Inflammatory macrophage treated with lipopolysaccharide for 4 hours (primary cell): ENCODE results near the gene BPNT1.
"Not testable (repeated sequence)": the region's sequence is repeated elsewhere in the genome, so short reads cannot be mapped to it uniquely, and the experiment has no call there.

ENCODE experiments used
- DNase-seq: peaks from one replicate; pipeline ENCODE4 v3.0.0-alpha.2; 2020

BPNT1 gene, protein sequence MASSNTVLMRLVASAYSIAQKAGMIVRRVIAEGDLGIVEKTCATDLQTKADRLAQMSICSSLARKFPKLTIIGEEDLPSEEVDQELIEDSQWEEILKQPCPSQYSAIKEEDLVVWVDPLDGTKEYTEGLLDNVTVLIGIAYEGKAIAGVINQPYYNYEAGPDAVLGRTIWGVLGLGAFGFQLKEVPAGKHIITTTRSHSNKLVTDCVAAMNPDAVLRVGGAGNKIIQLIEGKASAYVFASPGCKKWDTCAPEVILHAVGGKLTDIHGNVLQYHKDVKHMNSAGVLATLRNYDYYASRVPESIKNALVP

DNA sequence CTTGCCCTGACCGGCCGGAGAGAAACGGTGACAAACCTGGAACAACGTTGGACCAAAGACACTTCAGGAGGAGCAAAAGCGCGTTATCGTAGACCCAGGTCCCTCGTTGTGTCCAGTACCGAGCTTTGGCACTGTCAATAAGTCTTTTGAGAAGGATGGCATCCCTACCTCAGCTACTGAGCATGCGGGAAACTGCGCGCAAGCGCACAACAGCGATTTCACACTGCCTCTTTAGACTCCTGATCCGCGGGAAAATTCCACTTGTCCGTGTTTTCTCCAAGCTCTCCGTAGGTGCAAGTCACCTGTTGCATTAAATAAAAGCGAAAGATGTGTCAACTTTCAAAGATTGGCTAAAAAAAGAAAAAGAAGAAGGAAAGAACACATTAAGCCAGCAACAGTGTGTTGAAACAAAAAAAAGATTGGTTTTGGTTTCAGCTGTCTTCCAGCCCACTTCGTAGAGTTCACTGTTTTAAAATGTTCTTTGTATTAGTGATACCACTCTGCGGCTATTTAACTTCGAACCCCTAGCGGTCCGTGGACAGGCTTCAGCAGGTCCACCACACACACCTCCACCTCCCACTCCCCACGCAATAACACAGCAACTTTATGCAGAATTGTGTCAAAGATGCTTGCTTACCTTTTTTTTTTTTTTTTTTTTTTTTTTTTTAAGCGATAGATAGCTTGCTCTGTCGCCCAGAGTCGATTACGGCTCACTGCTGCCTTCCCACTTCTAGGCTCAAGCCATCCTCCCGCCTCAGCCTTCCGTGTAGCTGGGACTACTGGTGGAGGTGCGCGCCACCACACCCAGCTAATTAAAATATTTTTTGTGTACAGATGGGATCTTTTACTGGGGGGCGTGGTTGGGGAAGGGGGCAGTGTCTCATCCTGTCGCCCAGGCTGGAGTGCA is at the start of gene BPNT1:
BPNT1 (minus strand) TSS at position 139 of the 907 bp plus-strand sequence. CDS start 9,942 bp downstream, outside the sequence.
- peak; percentile 95 for DNase-seq

DNA sequence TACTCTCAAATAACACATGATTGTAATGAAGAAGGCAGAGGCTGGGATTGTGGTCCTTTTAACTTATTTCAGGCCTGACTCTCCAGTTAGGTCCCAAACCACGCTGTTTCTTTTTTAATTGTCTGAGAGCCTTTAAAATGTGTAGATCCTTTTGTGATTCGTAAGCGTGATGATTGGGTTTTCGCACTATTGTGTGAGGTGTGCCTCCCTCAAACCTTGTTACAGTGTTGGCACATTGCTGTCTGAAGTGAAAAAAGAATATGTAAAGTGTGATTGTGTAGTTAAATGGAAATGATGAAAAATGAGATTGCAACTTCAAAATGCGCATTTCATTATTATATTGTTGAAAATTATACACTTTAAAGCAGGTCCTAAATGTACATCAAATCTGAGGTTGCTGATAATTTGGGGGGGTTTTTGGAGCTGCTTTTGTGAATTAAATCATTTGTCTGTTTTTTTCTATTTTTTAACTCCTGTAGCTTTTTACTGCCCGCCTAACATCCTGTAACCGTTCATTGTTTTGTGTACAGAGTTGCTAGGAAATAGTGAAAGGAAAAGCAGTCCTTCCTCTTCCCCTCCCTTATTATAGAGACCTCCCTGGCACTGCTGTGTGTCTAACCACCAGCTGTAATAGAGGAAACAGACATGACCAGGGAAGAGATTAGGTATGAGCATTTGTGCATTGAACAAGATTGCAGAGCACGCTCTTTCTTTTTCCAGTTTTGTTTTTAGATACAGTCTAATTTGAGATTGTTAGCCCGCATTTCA is 47.6 kb upstream of the BPNT1 start:
- DNase-seq = peak; percentile 23

DNA sequence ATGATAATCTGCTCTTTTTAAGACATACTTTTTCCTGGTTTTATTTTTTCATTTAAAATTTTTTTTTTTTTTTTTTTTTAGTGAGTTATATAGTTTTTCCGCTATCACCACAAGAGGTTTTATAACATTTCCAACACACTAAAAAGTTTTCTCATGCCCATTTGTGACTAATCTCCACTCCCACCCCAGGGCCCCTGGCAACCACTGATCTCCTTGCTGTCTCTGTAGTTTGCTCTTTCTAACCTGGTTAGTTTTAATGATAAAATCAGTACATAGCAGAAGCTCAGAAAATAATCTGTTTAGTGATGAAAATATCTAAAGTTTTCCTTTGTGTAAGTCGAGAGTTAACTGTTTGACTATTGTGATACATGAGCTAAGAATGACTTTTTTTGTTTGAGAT is 46.2 kb upstream of the BPNT1 start:
- no peak for DNase-seq

DNA sequence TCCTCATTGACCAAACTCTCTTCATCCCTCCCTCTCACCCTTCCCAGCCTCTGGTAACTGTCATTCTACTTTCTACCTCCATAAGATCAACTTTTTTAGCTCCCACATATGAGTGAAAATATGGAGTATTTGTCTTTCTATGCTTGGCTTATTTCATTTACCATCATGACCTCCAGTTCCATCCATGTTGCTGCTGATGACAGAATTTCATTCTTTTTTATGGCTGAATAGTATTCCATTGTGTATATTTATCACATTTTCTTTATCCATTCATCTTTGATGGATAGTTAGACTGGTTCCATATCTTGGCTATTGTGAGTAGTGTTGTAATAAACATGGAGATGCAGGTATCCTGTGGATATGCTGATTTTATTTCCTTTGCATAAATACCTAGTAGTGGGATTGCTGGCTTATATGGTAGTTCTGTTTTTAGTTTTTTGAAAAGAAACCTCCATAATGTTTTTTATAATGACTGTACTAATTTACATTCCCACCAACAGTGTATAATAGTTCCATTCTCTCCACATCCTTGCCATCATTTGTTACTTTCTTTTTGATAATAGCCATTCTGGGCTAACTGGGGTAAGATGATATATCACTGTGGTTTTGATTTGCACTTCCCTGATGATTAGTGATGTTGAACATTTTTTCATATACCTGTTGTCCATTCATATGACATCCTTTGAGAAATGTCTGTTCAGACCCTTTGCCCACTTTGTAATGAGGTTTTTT is 40.1 kb upstream of the BPNT1 start:
- DNase-seq = no peak

DNA sequence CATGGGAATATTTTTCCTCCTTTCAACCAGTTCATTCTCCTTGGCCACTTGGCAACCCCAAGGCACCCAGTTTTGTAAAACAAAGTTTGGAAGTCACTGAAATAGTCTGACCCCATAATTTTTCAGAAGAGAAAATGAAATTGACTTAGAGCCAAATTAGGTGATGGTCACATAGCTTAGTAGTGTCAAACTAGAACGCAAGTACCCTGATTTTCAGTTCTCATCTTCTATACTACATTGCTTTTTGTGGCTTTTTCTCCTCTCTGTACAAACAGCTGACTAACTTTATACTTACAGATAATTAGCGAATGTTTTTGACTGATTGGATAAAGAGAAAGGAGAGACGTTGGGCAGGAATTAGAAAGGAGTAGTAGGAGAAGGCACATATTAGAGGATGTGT is 37.5 kb upstream of the BPNT1 start:
- DNase-seq = no peak

DNA sequence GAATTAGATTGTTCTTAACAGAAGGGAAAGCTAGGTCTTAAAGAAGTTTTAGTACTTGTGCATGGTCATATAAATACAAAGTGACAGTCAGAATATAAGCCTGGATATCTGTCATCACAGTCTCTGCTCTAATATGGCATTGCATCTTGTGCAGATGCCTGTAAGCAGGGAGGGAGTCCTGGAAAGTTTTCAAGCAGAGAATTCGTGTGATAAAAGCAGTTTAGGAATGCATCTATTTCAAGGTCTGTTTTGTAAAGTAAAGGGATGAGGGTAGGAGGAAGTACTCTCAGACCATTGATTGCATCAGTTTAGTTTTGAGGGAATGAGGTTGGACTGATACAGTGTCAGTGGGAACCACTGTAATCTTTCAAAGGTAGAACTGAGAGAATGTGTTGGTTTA is 35.0 kb upstream of the BPNT1 start:
- DNase-seq = peak; percentile 7

DNA sequence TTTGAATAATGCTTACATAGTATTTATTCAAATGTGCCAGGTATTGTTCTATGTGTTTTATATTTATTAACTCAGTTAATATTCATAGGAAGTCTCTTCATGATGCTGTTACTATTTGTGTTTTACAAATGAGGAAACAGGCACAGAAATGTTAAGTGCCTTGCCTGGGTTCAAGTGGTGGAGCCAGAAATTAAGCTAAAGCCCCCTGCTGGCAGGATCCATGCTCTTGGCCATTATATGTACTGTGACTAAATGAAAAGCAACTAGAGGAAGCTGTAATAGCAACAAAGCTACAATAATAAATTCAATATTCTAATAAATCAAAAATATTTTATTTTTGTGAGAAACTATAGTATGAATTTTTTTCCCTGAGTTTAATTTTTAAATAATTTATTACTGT is 34.3 kb upstream of the BPNT1 start:
- DNase-seq = peak; percentile 7

DNA sequence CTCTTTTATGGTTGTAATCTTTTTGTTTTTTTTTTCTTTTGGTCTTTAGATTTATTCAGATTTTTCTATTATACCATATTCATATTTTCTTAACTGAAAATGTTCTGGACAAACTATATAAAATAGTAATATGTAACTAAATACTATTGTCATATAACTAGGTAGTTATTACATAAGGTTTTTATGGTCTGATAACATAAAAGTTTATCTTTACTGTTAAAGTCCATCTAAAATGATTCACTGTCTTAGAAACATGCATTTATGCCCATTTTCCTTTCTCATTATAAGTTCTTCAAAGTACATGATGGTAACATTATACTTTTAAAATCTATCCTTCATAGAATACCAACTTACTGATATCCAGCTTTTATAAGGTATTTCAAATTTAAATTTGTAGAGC is 33.5 kb upstream of the BPNT1 start:
- no peak for DNase-seq

DNA sequence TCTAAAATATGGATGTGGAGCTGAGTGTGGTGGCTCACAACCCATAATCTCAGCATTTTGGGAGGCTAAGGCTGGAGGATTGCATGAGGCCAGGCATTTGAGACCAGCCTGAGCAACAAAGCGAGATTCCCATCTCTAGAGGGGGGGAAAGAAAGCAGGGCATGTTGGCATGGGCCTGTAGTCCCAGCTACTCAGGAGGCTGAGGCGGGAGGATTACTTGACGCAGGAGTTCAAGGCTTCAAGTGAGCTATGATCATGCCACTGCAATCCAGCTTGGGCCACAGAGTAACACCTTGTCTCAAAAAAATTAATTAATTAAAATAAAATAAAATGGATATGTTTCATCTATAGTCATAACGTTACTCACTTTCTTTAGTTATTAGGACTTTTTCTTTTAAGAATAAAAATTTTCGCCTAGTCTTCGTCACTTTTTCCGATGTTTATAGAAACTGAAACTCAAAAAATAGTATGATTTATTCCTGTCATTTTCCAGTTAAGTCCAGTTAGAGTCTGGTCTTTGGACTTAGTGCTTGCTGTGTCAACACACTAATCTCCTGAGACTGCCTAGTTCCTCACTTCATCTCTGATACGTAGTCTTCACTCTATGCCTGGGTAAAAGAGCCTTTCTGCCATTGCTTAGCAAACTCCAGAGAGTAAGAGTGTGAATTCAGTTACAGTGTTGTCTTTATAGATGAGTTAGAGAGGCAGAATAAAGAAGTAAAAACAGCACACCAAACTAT is 32.4 kb upstream of the BPNT1 start:
- DNase-seq = no peak

DNA sequence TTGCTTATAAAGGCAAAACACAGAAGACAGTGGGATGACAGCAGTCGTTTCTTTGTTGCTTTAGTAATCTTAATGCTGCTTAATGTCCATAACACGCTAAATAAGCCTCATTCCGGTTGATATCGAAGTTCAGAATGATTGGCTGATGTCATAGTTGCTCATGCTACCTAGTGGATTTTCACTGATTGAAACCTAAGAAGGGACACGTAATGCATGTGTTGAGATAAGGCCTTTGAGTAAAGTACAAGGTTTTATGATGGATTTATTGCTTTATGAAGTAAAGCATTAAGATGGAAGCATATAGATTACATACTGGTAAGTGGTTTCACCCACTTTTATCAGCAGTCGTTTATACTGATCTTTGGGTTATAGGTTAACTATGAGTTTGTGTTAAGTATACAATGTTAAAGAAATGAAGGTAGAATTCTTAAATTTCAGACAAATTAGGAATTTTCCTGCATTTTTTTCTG is 29.5 kb upstream of the BPNT1 start:
- DNase-seq = no peak

DNA sequence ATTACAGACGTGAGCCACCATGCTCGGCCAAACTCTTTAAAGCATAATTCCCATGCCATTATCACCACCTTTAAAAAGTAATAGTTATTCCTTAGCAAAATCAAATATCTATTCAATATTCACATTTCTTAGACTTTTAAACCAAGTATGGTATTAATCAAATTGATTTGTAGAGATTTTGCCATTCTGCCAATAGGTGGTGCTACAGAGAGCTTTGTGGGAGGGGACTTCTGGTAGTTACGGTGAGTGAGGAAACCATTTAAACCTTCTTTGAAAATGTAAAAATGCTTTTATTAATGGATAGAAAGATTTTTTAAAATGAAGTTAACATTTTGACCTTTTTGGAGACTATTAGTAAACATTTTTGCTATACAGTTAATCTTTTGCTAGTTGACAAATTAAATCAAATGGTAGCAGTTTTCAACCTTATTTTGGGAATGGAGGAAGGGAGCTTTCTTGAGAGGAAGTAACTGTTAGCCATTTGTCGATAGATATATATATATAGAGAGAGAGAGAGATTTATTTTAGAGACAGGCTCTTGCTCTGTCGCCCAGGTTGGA is 23.6 kb upstream of the BPNT1 start:
- peak; percentile 53 for DNase-seq

DNA sequence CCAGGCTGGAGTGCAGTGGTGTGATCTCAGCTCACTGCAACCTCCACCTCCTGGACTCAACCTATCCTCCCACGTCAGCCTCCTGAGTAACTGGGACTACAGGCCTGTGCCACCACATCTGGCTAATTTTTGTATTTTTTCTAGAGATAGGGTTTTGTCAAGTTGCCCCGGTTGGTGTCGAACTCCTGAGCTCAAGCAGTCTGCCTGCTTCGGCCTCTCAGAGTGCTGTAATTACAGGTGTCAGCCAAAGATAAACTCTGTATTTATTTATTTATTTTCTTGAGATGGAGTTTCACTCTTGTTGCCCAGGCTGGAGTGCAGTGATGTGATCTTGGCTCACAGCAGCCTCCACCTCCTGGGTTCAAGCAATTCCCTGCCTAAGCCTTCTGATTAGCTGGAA is 23.0 kb upstream of the BPNT1 start:
- DNase-seq = not testable (repeated sequence)

DNA sequence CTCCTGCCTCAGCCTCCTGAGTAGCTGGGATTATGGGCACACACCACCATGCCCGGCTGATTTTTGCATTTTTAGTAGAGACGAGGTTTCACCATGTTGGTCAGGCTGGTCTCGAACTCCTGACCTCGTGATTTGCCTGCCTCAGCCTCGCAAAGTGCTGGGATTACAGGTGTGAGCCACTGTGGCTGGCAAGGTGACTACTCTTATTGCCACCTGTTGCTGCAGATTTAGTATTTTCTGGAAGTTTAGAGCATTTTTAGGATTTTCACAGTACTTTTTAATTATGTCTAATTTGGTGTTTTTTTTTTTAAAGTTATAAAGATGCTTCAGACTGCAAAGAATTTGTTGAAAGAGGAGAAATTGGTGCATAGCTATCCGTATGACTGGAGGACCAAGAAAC is 20.9 kb upstream of the BPNT1 start:
- DNase-seq = not testable (repeated sequence)

DNA sequence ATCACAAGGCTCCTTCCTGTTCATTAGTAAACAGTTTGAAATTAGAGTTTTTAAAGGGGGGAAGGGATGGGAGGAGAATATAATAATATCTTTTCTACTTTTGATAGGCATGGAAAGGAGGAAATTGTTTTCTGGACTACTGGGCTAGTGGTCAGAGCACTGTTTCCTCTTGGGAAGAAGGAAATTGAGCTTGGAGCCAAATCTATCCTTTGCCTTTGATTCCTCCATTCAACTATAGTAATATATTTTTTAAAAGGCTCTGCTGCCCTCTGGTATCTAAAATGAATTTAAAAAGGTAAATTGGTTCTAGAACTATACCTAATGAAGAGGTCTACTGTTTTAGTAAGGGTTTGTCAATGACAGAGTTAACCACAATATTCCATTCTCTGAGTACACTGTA is 10.2 kb upstream of the BPNT1 start:
- DNase-seq = no peak

DNA sequence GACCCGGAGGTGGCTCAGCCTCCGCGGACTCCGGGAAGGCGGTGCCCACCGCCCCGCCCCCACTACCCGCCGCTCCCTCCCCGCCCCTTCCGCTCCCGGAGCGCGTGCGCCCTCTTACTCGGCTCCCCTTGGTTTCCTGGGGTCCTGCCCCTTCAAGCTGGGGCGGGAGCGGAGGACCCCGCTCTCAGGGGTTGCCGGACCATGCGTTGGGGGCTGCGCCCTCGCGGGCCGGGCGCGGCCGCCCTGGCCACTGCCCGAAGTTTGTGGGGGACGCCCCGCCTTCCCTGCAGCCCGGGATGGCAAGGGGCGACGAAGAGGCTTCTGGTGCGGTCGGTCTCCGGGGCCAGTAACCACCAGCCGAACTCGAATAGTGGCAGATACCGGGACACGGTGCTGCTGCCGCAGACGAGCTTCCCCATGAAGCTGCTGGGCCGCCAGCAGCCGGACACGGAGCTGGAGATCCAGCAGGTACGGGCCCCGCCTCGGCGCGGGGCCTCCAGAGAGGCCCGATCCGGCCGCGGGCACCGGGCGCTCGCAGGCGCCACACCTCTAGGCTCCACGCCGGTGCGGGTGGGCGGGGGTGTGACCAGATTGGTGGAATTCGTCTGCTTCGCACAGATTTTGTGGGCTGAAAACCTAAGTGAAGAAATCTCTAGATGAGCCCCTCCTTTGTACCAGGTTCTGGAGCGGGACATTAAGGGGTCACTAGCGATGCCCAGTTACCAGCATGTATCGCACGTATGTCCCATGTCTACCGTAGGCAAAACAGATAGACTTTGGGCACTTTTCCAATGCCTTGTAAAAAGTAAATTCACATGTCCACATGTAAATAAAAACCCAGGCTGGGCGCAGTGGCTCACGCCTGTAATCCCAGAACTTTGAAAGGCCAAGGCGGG is 4.7 kb upstream of the BPNT1 start, which contains the start of gene IARS2:
IARS2 (plus strand) TSS at position 117 of the 896 bp plus-strand sequence; CDS start at position 202, 85 bp downstream.
- DNase-seq = peak; percentile 87

DNA sequence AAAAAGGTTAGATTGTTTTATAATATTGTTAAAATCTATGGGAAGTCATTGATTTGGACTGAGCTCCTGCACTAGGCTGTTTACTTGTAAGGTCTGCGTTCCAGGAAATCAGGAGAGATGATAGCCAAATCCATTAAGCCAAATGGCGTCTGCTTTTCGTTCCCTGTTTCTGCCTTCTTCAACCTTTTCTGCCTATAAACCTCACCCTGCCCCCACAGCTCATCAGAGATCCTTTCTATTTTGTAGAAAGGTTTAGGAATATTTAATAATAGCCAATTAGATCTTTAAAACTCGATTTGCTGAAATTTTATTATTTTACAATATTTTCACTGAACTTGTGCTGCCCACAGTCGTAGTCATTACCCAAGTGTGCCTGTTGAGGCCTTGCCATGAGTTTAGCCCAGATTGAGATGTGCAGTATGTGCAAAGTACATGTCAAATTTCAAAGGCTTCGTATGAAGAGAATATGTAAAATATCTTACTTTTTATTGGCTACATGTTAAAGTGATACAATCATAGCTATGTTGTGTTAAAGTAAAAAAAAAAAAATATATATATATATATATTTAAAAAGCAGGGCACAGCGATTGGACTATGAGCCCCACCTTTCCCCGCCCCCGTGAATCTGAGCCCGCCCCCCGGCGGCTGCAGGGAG is 3.9 kb upstream of the BPNT1 start:
- DNase-seq = no peak

DNA sequence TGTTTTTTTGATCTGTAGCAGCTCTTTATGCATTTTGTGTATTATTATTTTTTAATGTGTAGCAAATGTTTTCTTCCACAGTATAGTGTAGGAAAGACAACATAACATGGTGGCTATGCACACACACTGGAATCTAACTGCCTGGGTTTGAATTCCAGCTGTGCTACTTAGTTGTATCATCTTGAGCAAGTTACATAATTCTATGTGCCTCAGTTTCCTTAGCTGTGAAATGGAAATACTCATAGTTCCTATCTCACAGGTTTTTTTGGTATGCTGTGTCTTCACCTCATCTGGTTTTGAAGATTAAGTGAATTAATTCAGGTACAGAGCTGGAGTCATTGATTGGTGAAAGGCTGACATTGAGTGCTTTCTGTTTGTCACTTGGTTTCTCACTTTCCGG is 3.1 kb upstream of the BPNT1 start:
- DNase-seq = no peak

DNA sequence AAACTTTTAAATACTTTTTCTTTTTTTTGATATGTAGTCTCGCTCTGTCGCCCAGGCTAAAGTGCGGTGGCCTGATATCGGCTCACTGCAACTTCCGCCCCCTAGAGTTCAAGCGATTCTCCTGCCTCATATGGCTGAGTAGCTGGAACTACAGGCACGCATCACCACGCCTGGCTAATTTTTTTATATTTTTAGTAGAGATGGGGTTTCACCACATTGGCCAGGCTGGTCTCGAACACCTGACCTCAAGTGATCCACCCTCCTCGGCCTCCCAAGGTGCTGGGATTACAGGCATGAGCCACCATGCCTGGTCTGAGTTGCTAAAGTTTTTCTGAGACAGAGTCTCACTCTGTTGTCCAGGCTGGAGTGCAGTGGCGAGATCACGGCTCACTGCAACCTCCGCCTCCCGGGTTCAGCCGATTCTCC is 3.3 kb downstream of the BPNT1 start:
- not testable (repeated sequence) for DNase-seq

DNA sequence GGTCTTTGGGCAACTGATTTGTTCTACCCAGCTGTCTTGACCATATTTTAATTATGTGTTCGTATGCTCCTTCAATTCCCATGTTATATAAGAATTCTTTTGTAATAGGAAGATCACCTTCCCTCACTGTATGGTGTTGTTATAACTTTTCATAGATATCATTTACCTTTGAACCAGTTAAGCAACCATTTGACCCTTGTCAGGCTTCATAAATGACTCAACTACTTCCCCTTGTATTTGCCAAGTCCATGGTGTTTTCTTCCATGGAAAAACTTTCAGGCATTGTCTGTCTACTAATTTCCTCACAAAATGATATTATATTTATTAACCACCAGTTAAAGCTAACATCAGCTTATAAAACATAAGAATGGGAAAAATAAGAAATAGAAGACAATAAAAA is 5.1 kb downstream of the BPNT1 start:
- DNase-seq = peak; percentile 34

DNA sequence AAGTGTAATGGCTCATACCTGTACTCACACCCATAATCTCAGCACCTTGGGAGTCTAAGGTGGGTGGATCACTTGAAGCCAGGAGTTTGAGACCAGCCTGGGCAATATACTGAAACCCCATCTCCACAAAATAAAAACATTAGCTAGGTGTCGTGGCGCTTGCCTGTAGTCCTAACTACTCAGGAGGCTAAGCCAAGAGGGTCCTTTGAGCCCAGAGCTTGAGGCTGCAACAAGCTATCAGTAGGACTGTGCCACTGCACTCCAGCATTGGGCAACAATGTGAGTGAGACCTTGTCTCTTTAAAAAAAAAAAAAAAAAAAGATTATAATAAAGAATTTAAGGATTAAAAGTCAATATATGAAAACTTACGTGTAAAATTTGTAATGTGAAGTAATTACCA is 11.7 kb downstream of the BPNT1 start:
- no peak for DNase-seq
